Measurements from ENCODE around the gene FUCA1.
A peak's percentile ranks its signal among the peaks of the same experiment; 100 is the strongest.
"Not testable (repeated sequence)": the region's sequence is repeated elsewhere in the genome, so short reads cannot be mapped to it uniquely, and the experiment has no call there.

Gene FUCA1

GRCh38 chr1:23867895-23868556 is at the start of gene FUCA1:
FUCA1 (minus strand) TSS chr1:23868290; CDS start chr1:23868286, 4 bp downstream.
- DNase-seq (ENCODE audit: low read depth, low spot score) = peak; percentile 93

GRCh38 chr1:23916209-23917131 is 48.4 kb upstream of the FUCA1 start:
- peak; percentile 15 for DNase-seq (ENCODE audit: low read depth, low spot score)

- DNase-seq (ENCODE audit: low read depth, low spot score) = no peak
Measured at GRCh38 chr1:23915466-23915865, 47.4 kb upstream of the FUCA1 start.

- DNase-seq (ENCODE audit: low read depth, low spot score) = no peak
Measured at GRCh38 chr1:23914921-23915320, 46.8 kb upstream of the FUCA1 start.

- DNase-seq (ENCODE audit: low read depth, low spot score) = no peak
Measured at GRCh38 chr1:23913212-23913880, 45.3 kb upstream of the FUCA1 start, which contains the start of gene CNR2. CNR2 (minus strand) TSS chr1:23913362; CDS start chr1:23875617, 37,745 bp downstream.

GRCh38 chr1:23911921-23912320 is 43.8 kb upstream of the FUCA1 start:
- no peak for DNase-seq (ENCODE audit: low read depth, low spot score)

- DNase-seq (ENCODE audit: low read depth, low spot score) = no peak
Measured at GRCh38 chr1:23910553-23911246, 42.6 kb upstream of the FUCA1 start.

- no peak for DNase-seq (ENCODE audit: low read depth, low spot score)
Measured at GRCh38 chr1:23910144-23910543, 42.1 kb upstream of the FUCA1 start.

GRCh38 chr1:23909412-23909811 is 41.3 kb upstream of the FUCA1 start:
- no peak for DNase-seq (ENCODE audit: low read depth, low spot score)

- no peak for DNase-seq (ENCODE audit: low read depth, low spot score)
Measured at GRCh38 chr1:23908453-23909341, 40.6 kb upstream of the FUCA1 start.

GRCh38 chr1:23906731-23907130 is 38.6 kb upstream of the FUCA1 start:
- no peak for DNase-seq (ENCODE audit: low read depth, low spot score)

- DNase-seq (ENCODE audit: low read depth, low spot score) = no peak
Measured at GRCh38 chr1:23905461-23906025, 37.5 kb upstream of the FUCA1 start.

GRCh38 chr1:23904748-23905357 is 36.8 kb upstream of the FUCA1 start:
- no peak for DNase-seq (ENCODE audit: low read depth, low spot score)

GRCh38 chr1:23903754-23904153 is 35.7 kb upstream of the FUCA1 start:
- DNase-seq (ENCODE audit: low read depth, low spot score) = no peak

- DNase-seq (ENCODE audit: low read depth, low spot score) = no peak
Measured at GRCh38 chr1:23902321-23903278, 34.5 kb upstream of the FUCA1 start.

- not testable (repeated sequence) for DNase-seq (ENCODE audit: low read depth, low spot score)
Measured at GRCh38 chr1:23900017-23900416, 31.9 kb upstream of the FUCA1 start.

- DNase-seq (ENCODE audit: low read depth, low spot score) = no peak
Measured at GRCh38 chr1:23899070-23899469, 31.0 kb upstream of the FUCA1 start.

GRCh38 chr1:23897083-23897482 is 29.0 kb upstream of the FUCA1 start:
- no peak for DNase-seq (ENCODE audit: low read depth, low spot score)

- DNase-seq (ENCODE audit: low read depth, low spot score) = no peak
Measured at GRCh38 chr1:23896491-23896890, 28.4 kb upstream of the FUCA1 start.

All from activated naive CD8-positive, alpha-beta T cell treated with anti-CD3 and anti-CD28 coated beads, Interleukin-2, amount 50 U/mL, for 16 hours (primary cell).